ENCODE measurements around the gene ARHGEF26. TPM values are rescaled to one million over a fixed set of nuclear protein-coding genes. Genes with fewer than 3 reads are reported as not detected.

ARHGEF26 gene
- total RNA-seq, 2 experiments from 2014 or later, result 0.08 TPM; not detected in 1

- H3K9me3 Mint-ChIP-seq, result no peaks in the 10 kb centered on the region
- H3K36me3 Mint-ChIP-seq (ENCODE audit: low read depth), result no peaks in the 10 kb centered on the region
- ChIA-PET CTCF (no interaction called here), POLR2A (no interaction called here)
- no peaks in the 10 kb centered on the region for H3K36me3 ChIP-seq (ENCODE audit: insufficient read depth, low read length)
- no peaks in the 10 kb centered on the region for H3K4me1 Mint-ChIP-seq (ENCODE audit: low read depth)
- H3K27ac ChIP-seq (ENCODE audit: low read depth in 1 of 2, low read length in 2 of 2), result no peak overlapping the region
- H3K4me3 ChIP-seq (ENCODE audit: low read length), result no peak overlapping the region
- no peak overlapping the region for H3K27ac Mint-ChIP-seq
- peaks cover 0 to 7% of the 10 kb centered on the region in 2 experiments for H3K27me3 ChIP-seq (ENCODE audit: control insufficient read depth in 1 of 2, insufficient read depth in 2 of 2, low read length in 2 of 2)
- DNase-seq, result no peak
- no peak overlapping the region for H3K4me3 Mint-ChIP-seq
- no peaks in the 10 kb centered on the region for H3K4me1 ChIP-seq (ENCODE audit: insufficient read depth, low read length)
- intact Hi-C loops (cut with DNase I, micrococcal nuclease), result no loop called here
- no peak for TF ChIP-seq CTCF (IDR thresholded peaks at IDR 0.05)
- H3K9me3 ChIP-seq (ENCODE audit: control insufficient read depth in 1 of 2, insufficient read depth in 1 of 2, low read length in 2 of 2), result no peaks in the 10 kb centered on the region
- peaks cover 15% of the 10 kb centered on the region for H3K27me3 Mint-ChIP-seq
- no peak for ATAC-seq (ENCODE audit: poor library complexity)
Observed at GRCh38 chr3:154169796-154170110, 48.6 kb downstream of the ARHGEF26 start.

- no peak for TF ChIP-seq CTCF (IDR thresholded peaks at IDR 0.05)
- Histone ChIP-seq H3K9me3 (ENCODE audit: control insufficient read depth in 1 of 2, insufficient read depth in 1 of 2, low read length in 2 of 2) (no peaks in the 10 kb centered on the region), H3K36me3 (ENCODE audit: insufficient read depth, low read length) (no peaks in the 10 kb centered on the region), H3K4me3 (ENCODE audit: low read length) (no peak overlapping the region), H3K27me3 (ENCODE audit: control insufficient read depth in 1 of 2, insufficient read depth in 2 of 2, low read length in 2 of 2) (peaks cover 0 to 7% of the 10 kb centered on the region in 2 experiments), H3K27ac (ENCODE audit: low read depth in 1 of 2, low read length in 2 of 2) (no peak overlapping the region), H3K4me1 (ENCODE audit: insufficient read depth, low read length) (no peaks in the 10 kb centered on the region)
- intact Hi-C loops (cut with DNase I, micrococcal nuclease), result no loop called here
- DNase-seq, result no peak
- Mint-ChIP-seq H3K4me3 (no peak overlapping the region), H3K27me3 (peaks cover 15% of the 10 kb centered on the region), H3K36me3 (ENCODE audit: low read depth) (no peaks in the 10 kb centered on the region), H3K27ac (no peak overlapping the region), H3K4me1 (ENCODE audit: low read depth) (no peaks in the 10 kb centered on the region), H3K9me3 (no peaks in the 10 kb centered on the region)
- ChIA-PET POLR2A (no interaction called here), CTCF (no interaction called here)
- no peak for ATAC-seq (ENCODE audit: poor library complexity)
Observed at GRCh38 chr3:154170300-154170699, 49.1 kb downstream of the ARHGEF26 start.

- H3K36me3 ChIP-seq (ENCODE audit: insufficient read depth, low read length), result no peaks in the 10 kb centered on the region
- intact Hi-C loops (cut with DNase I, micrococcal nuclease), result no loop called here
- H3K4me1 ChIP-seq (ENCODE audit: insufficient read depth, low read length), result no peaks in the 10 kb centered on the region
- H3K4me3 ChIP-seq (ENCODE audit: low read length), result no peak overlapping the region
- H3K27me3 ChIP-seq (ENCODE audit: control insufficient read depth in 1 of 2, insufficient read depth in 2 of 2, low read length in 2 of 2), result peaks cover 0 to 2% of the 10 kb centered on the region in 2 experiments
- Mint-ChIP-seq H3K4me3 (no peak overlapping the region), H3K9me3 (no peaks in the 10 kb centered on the region), H3K27ac (no peak overlapping the region), H3K36me3 (ENCODE audit: low read depth) (no peaks in the 10 kb centered on the region), H3K4me1 (ENCODE audit: low read depth) (no peaks in the 10 kb centered on the region), H3K27me3 (peaks cover 20% of the 10 kb centered on the region)
- ChIA-PET CTCF (no interaction called here), POLR2A (no interaction called here)
- no peaks in the 10 kb centered on the region for H3K9me3 ChIP-seq (ENCODE audit: control insufficient read depth in 1 of 2, insufficient read depth in 1 of 2, low read length in 2 of 2)
- ATAC-seq (ENCODE audit: poor library complexity), result no peak
- no peak for DNase-seq
- no peak overlapping the region for H3K27ac ChIP-seq (ENCODE audit: low read depth in 1 of 2, low read length in 2 of 2)
- TF ChIP-seq CTCF (IDR thresholded peaks at IDR 0.05), result no peak
Observed at GRCh38 chr3:154175041-154175440, 53.9 kb downstream of the ARHGEF26 start.

All from CD4-positive, alpha-beta T cell (primary cell).